Nasal cavity respiratory epithelium epithelial cell of viscerocranial mucosa (primary cell): ENCODE data around the gene AQP3. TPM values are rescaled to one million over a fixed set of nuclear protein-coding genes. Genes with fewer than 3 reads are reported as not detected.

Experiments
- total RNA-seq: library from RNA; depleted of rRNA; stranded (reverse); fragments of >200 nt; gene quantifications from 2 replicates; pipeline ENCODE4 v1.2.3, GENCODE V29; 2014

Gene AQP3
- 72.8 and 110 TPM in 2 replicates for total RNA-seq

DNA sequence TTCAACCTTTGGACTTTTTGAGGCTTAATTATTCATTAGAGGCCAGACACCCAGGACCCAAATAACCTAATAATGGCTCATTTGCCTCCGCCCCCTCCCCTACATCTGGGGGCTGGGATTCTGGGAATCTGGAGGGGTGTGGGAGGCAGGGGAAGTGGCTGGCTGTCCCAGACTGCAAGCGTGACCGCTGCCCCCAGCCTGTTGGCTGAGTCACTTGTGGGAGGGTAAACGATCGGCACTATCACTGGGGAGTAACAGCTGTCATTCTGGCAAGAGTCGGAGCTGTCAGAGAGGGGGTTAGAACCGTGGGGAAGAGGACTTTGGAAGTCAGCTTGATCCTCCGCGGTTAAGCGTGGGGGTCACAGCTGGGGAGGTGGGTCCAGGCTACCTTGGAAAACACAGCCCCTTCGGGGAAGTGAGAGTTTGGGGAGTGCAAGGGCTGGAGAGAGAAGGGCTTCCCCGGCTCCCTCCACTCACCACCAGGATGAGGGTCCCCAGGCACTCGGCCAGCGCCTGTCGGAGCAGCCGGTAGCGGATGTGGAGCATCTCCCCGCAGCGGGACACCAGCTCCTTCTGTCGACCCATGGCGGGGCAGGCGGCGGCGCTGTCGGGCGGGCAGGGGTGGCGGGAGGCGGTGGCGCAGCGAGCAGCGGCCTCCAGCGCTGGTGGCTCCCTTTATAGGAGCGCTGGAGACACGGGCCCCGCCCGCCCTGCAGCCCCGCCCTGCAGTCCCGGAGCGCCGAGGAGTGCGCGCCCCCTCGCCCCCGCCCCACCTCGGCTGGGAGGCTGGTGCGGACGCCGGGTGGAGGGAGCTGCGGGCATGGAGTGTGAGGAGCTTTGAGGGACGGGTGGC, at the start of gene AQP3:
AQP3 (minus strand) TSS at position 648 of the 853 bp plus-strand sequence; CDS start at position 585, 63 bp downstream.

DNA sequence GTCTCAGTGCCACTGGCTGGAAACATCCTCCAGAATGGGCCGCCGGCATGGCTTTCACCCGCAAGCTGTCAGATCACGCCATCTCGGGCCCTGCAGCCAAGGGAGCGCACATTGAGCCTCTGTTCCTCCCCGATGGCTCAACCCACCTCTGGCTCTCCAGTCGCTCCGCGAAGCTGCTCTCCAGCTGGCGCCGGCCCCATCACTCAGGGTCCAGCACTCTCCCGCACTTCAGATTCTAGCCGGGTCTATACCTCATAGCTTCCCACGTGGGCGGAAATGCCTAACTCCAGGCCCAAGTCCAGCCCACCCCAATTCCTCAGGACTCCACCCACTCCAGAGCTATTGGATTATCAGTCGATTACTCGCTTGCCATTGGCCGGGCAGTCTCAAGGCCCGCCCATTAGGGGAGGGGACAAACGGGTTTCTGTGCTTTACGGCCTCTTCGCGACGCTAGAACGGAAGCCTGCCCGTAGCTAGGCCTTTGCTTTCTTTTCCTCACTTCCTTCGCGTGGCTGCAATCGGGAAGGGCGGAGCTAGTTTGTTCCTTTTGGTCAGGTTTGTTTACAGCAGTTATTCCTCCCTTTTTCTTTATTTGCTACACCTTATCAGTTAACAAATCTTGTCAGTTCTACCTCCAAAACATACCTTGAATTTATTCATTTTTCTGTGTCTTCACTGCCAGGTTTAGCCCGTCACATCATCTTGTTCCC, 26.4 kb upstream of the AQP3 start, which contains the start of gene NOL6:
NOL6 (minus strand) TSS at position 282 of the 710 bp plus-strand sequence; CDS start at position 200, 82 bp downstream.

DNA sequence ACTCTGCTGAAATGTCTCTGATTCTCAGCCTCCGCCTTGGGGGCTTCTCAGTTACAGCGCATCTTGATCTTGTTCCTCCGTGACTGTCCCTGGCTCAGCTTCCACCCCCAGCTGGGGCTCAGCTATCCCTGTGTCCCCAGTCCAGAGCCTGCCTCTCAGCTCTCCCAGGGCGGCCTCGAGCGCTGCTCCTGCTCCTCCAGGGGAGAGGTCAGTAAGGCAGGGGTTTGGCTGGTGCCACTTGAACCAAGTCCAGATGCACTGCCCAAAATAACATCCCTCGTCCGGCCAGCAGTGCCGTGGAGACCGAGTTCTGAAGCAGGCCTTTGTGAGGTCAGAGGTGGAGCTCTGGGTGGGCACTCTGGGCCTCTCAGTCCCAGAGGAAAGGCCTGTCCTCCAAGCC, 45.0 kb downstream of the AQP3 start, which contains the start of gene AQP7:
AQP7 (minus strand) TSS at position 198 of the 400 bp plus-strand sequence. CDS start 1,306 bp downstream, outside the sequence.

Other genes starting within 250 kb of the AQP3 start
- gene SPINK4, start 207.4 kb downstream of the AQP3 start, total RNA-seq: not detected in 2 replicates
- 49.8 and 53.7 TPM in 2 replicates for gene BAG1, start 182.9 kb downstream of the AQP3 start, total RNA-seq
- gene CHMP5, start 182.5 kb downstream of the AQP3 start, total RNA-seq: 130 and 151 TPM in 2 replicates
- 26.3 and 34.9 TPM in 2 replicates for gene NFX1, start 157.1 kb downstream of the AQP3 start, total RNA-seq
- gene AQP7, start 45.0 kb downstream of the AQP3 start, total RNA-seq: 0.07 TPM in 1 of 2 replicates, not detected in the other
- 36.2 and 53.7 TPM in 2 replicates for gene NOL6, start 26.3 kb upstream of the AQP3 start, total RNA-seq
- gene ANKRD18B, start 76.7 kb upstream of the AQP3 start, total RNA-seq: 8.0 and 13.7 TPM in 2 replicates